Measurements from ENCODE around the gene DSP.

- TF ChIP-seq, protein P1, sequence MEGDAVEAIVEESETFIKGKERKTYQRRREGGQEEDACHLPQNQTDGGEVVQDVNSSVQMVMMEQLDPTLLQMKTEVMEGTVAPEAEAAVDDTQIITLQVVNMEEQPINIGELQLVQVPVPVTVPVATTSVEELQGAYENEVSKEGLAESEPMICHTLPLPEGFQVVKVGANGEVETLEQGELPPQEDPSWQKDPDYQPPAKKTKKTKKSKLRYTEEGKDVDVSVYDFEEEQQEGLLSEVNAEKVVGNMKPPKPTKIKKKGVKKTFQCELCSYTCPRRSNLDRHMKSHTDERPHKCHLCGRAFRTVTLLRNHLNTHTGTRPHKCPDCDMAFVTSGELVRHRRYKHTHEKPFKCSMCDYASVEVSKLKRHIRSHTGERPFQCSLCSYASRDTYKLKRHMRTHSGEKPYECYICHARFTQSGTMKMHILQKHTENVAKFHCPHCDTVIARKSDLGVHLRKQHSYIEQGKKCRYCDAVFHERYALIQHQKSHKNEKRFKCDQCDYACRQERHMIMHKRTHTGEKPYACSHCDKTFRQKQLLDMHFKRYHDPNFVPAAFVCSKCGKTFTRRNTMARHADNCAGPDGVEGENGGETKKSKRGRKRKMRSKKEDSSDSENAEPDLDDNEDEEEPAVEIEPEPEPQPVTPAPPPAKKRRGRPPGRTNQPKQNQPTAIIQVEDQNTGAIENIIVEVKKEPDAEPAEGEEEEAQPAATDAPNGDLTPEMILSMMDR (IDR thresholded peaks at IDR 0.05 in 8 of 11, conservative IDR thresholded peaks at IDR 0.05 in 3 of 11): no peak
- no peak for TF ChIP-seq POLR2A (IDR thresholded peaks at IDR 0.05)
These were observed at the start of gene DSP for GRCh38 chr6:7541175-7542064.

Measured in spleen (tissue), 7 donors.